ENCODE measurements around the gene PCDHGA8. TPM values are rescaled to one million over a fixed set of nuclear protein-coding genes. Genes with fewer than 3 reads are reported as not detected.
"Not testable (repeated sequence)": the region's sequence is repeated elsewhere in the genome, so short reads cannot be mapped to it uniquely, and the experiment has no call there.

PCDHGA8 gene
- total RNA-seq, 1 experiment from 2014 or later: 0.18 TPM

GRCh38 chr5:141384471-141385267 is 7.8 kb upstream of the PCDHGA8 start:
- H3K27me3 ChIP-seq (ENCODE audit: control insufficient read depth, insufficient read depth, low read length): no peaks in the 10 kb centered on the region
- CTCF ChIA-PET: no interaction called here
- intact Hi-C loops (cut with micrococcal nuclease; ENCODE audit: unreplicated experiment): no loop called here

GRCh38 chr5:141387557-141388311 is 4.7 kb upstream of the PCDHGA8 start, which contains the start of gene PCDHGB4:
Gene PCDHGB4 (plus strand): TSS chr5:141387698. CDS start chr5:141387885, 187 bp downstream.
- H3K4me1 ChIP-seq (ENCODE audit: control insufficient read depth, insufficient read depth, low read length); in situ Hi-C loops (cut with HindIII; ENCODE audit: low pct_unique_long_range_greater_than_20kb, low sequenced_read_pairs); DNase-seq (ENCODE audit: low read depth, low spot score); BruUV-seq (replicated peaks); intact Hi-C loops (cut with micrococcal nuclease; ENCODE audit: unreplicated experiment); CTCF ChIA-PET; H3K4me3 ChIP-seq (ENCODE audit: low read depth in 2 of 2, low read length in 2 of 2); ATAC-seq; POLR2A ChIA-PET; H3K27ac ChIP-seq (ENCODE audit: low read length); H3K36me3 ChIP-seq (ENCODE audit: control insufficient read depth, insufficient read depth, low read length); H3K27me3 ChIP-seq (ENCODE audit: control insufficient read depth, insufficient read depth, low read length); H3K9me3 ChIP-seq (ENCODE audit: control insufficient read depth, insufficient read depth, low read depth, low read length): not testable (repeated sequence)

More at GRCh38 chr5:141384471-141385267, 7.8 kb upstream of the PCDHGA8 start:
- ATAC-seq: no peak
- Histone ChIP-seq H3K9me3 (ENCODE audit: control insufficient read depth, insufficient read depth, low read depth, low read length) (no peaks in the 10 kb centered on the region), H3K36me3 (ENCODE audit: control insufficient read depth, insufficient read depth, low read length) (no peaks in the 10 kb centered on the region), H3K4me3 (ENCODE audit: low read depth in 2 of 2, low read length in 2 of 2) (no peak overlapping the region), H3K4me1 (ENCODE audit: control insufficient read depth, insufficient read depth, low read length) (no peaks in the 10 kb centered on the region), H3K27ac (ENCODE audit: low read length) (no peak overlapping the region)
- TF ChIP-seq, protein P1, sequence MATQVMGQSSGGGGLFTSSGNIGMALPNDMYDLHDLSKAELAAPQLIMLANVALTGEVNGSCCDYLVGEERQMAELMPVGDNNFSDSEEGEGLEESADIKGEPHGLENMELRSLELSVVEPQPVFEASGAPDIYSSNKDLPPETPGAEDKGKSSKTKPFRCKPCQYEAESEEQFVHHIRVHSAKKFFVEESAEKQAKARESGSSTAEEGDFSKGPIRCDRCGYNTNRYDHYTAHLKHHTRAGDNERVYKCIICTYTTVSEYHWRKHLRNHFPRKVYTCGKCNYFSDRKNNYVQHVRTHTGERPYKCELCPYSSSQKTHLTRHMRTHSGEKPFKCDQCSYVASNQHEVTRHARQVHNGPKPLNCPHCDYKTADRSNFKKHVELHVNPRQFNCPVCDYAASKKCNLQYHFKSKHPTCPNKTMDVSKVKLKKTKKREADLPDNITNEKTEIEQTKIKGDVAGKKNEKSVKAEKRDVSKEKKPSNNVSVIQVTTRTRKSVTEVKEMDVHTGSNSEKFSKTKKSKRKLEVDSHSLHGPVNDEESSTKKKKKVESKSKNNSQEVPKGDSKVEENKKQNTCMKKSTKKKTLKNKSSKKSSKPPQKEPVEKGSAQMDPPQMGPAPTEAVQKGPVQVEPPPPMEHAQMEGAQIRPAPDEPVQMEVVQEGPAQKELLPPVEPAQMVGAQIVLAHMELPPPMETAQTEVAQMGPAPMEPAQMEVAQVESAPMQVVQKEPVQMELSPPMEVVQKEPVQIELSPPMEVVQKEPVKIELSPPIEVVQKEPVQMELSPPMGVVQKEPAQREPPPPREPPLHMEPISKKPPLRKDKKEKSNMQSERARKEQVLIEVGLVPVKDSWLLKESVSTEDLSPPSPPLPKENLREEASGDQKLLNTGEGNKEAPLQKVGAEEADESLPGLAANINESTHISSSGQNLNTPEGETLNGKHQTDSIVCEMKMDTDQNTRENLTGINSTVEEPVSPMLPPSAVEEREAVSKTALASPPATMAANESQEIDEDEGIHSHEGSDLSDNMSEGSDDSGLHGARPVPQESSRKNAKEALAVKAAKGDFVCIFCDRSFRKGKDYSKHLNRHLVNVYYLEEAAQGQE (IDR thresholded peaks at IDR 0.05; ENCODE audit: insufficient read depth in 1 of 2, low read depth in 2 of 2, low read length in 1 of 2): no peak
- TF ChIP-seq TCF7L2 (IDR thresholded peaks at IDR 0.05; ENCODE audit: low read depth, low read length) (no peak), POLR2AphosphoS5 (IDR thresholded peaks at IDR 0.05; ENCODE audit: low read depth, low read length) (no peak), CTCF (IDR thresholded peaks at IDR 0.05) (no peak), SIN3A (IDR thresholded peaks at IDR 0.05; ENCODE audit: borderline replicate concordance, insufficient read depth, low read depth, low read length) (no peak)
- no TSS peak for BruUV-seq (replicated peaks)
- POLR2A ChIA-PET: no interaction called here
- no peak for DNase-seq (ENCODE audit: low read depth, low spot score)
- in situ Hi-C loops (cut with HindIII; ENCODE audit: low pct_unique_long_range_greater_than_20kb, low sequenced_read_pairs): no loop called here

All from Panc1 (cell line).